Measurements from ENCODE around the gene HECTD3.

The HECTD3 gene

GRCh38 chr1:45008516-45008915 lies 2.6 kb downstream of the HECTD3 start:
- Histone ChIP-seq H2AFZ (ENCODE audit: low read depth, low read length) (no peak overlapping the region), H3K36me3 (ENCODE audit: control insufficient read depth in 1 of 2, insufficient read depth in 2 of 2, low read depth in 1 of 2, low read length in 2 of 2) (peaks cover 65% of the 10 kb centered on the region in 2 experiments), H3K4me1 (ENCODE audit: control insufficient read depth, insufficient read depth, low read depth, low read length) (peaks cover 20% of the 10 kb centered on the region), H3K14ac (ENCODE audit: low read length in 2 of 2) (no peak overlapping the region), H3K27me3 (ENCODE audit: control insufficient read depth in 1 of 2, insufficient read depth in 1 of 2, low read length in 2 of 2) (no peaks in the 10 kb centered on the region), H3K9me3 (ENCODE audit: control insufficient read depth, low read length) (no peaks in the 10 kb centered on the region), H3K79me1 (replicated peaks; ENCODE audit: low read length, poor library complexity, severe bottlenecking) (peaks cover 33% of the 10 kb centered on the region), H3K23ac (ENCODE audit: low read length in 2 of 2) (no peak overlapping the region), H2BK120ac (ENCODE audit: low read depth, low read length) (no peak overlapping the region), H2AK5ac (ENCODE audit: low read length, severe bottlenecking) (no peak overlapping the region), H3K27ac (ENCODE audit: low read length, poor library complexity, severe bottlenecking) (no peak overlapping the region), H3K4ac (ENCODE audit: low read depth in 1 of 2, low read length in 2 of 2) (no peak overlapping the region), H3K4me3 (ENCODE audit: insufficient read depth in 1 of 2, low read depth in 1 of 2, low read length in 2 of 2) (no peak overlapping the region), H3K4me2 (ENCODE audit: low read length, poor library complexity, severe bottlenecking) (no peak overlapping the region), H3K9ac (ENCODE audit: low read length) (no peak overlapping the region), H2BK5ac (ENCODE audit: low read depth, low read length, poor library complexity, severe bottlenecking) (no peak overlapping the region), H4K8ac (ENCODE audit: low read length) (no peak overlapping the region), H4K91ac (ENCODE audit: low read length) (no peak overlapping the region), H2BK12ac (ENCODE audit: low read length in 2 of 2) (no peak overlapping the region), H2BK15ac (ENCODE audit: low read depth, poor library complexity, severe bottlenecking) (no peak overlapping the region), H3K18ac (ENCODE audit: low read depth in 1 of 2, low read length in 2 of 2) (no peak overlapping the region)
- 97% methylated on average over 12 of the region's 12 CpGs for WGBS
- no peak for DNase-seq

DNA sequence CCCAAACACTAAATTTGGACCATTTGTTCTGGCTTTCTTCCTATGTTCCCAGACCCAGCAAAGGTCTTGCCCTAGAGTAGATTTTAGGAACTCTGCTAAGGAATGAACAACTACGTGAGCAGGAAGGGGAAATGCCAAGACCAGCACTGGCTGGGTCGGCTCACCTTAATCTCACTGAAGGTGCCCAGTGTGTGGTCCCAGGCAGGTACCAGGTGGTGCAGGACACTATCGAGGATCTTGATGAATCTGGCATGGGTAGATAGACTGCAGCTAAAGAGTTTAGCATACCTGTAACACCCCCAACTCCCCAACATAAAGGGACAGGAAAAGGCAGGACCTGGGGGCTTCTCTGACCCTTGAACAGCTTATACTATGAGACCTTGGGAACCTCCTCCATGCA lies 3.0 kb downstream of the HECTD3 start:
- H3K4me2 ChIP-seq (ENCODE audit: low read length, poor library complexity, severe bottlenecking) = no peak overlapping the region
- no peak overlapping the region for H4K8ac ChIP-seq (ENCODE audit: low read length)
- H3K9me3 ChIP-seq (ENCODE audit: control insufficient read depth, low read length) = no peaks in the 10 kb centered on the region
- no peak overlapping the region for H3K4ac ChIP-seq (ENCODE audit: low read depth in 1 of 2, low read length in 2 of 2)
- H3K4me3 ChIP-seq (ENCODE audit: insufficient read depth in 1 of 2, low read depth in 1 of 2, low read length in 2 of 2) = no peak overlapping the region
- H2BK5ac ChIP-seq (ENCODE audit: low read depth, low read length, poor library complexity, severe bottlenecking) = no peak overlapping the region
- H3K18ac ChIP-seq (ENCODE audit: low read depth in 1 of 2, low read length in 2 of 2) = no peak overlapping the region
- no peak overlapping the region for H3K23ac ChIP-seq (ENCODE audit: low read length in 2 of 2)
- no peaks in the 10 kb centered on the region for H3K27me3 ChIP-seq (ENCODE audit: control insufficient read depth in 1 of 2, insufficient read depth in 1 of 2, low read length in 2 of 2)
- no peak overlapping the region for H2BK120ac ChIP-seq (ENCODE audit: low read depth, low read length)
- H3K36me3 ChIP-seq (ENCODE audit: control insufficient read depth in 1 of 2, insufficient read depth in 2 of 2, low read depth in 1 of 2, low read length in 2 of 2) = peaks cover 67 to 68% of the 10 kb centered on the region in 2 experiments
- no peak for DNase-seq
- no peak overlapping the region for H2AK5ac ChIP-seq (ENCODE audit: low read length, severe bottlenecking)
- peaks cover 17% of the 10 kb centered on the region for H3K4me1 ChIP-seq (ENCODE audit: control insufficient read depth, insufficient read depth, low read depth, low read length)
- H2BK15ac ChIP-seq (ENCODE audit: low read depth, poor library complexity, severe bottlenecking) = no peak overlapping the region
- 99% methylated on average over 3 of the region's 3 CpGs for WGBS
- H3K79me1 ChIP-seq (replicated peaks; ENCODE audit: low read length, poor library complexity, severe bottlenecking) = peaks cover 31% of the 10 kb centered on the region
- H2BK12ac ChIP-seq (ENCODE audit: low read length in 2 of 2) = no peak overlapping the region
- no peak overlapping the region for H3K27ac ChIP-seq (ENCODE audit: low read length, poor library complexity, severe bottlenecking)
- no peak overlapping the region for H4K91ac ChIP-seq (ENCODE audit: low read length)
- H3K9ac ChIP-seq (ENCODE audit: low read length) = no peak overlapping the region
- H2AFZ ChIP-seq (ENCODE audit: low read depth, low read length) = no peak overlapping the region
- H3K14ac ChIP-seq (ENCODE audit: low read length in 2 of 2) = no peak overlapping the region

- H3K23ac ChIP-seq (ENCODE audit: low read length in 2 of 2) = no peak overlapping the region
- H3K18ac ChIP-seq (ENCODE audit: low read depth in 1 of 2, low read length in 2 of 2) = no peak overlapping the region
- DNase-seq = no peak
- no peak overlapping the region for H3K14ac ChIP-seq (ENCODE audit: low read length in 2 of 2)
- no peak overlapping the region for H2BK15ac ChIP-seq (ENCODE audit: low read depth, poor library complexity, severe bottlenecking)
- H2AK5ac ChIP-seq (ENCODE audit: low read length, severe bottlenecking) = no peak overlapping the region
- no peaks in the 10 kb centered on the region for H3K27me3 ChIP-seq (ENCODE audit: control insufficient read depth in 1 of 2, insufficient read depth in 1 of 2, low read length in 2 of 2)
- peaks cover 15% of the 10 kb centered on the region for H3K4me1 ChIP-seq (ENCODE audit: control insufficient read depth, insufficient read depth, low read depth, low read length)
- no peak overlapping the region for H3K4me2 ChIP-seq (ENCODE audit: low read length, poor library complexity, severe bottlenecking)
- H3K9ac ChIP-seq (ENCODE audit: low read length) = no peak overlapping the region
- no peak overlapping the region for H3K27ac ChIP-seq (ENCODE audit: low read length, poor library complexity, severe bottlenecking)
- WGBS = 84% methylated on average over 11 of the region's 11 CpGs
- no peak overlapping the region for H2BK120ac ChIP-seq (ENCODE audit: low read depth, low read length)
- H2BK5ac ChIP-seq (ENCODE audit: low read depth, low read length, poor library complexity, severe bottlenecking) = no peak overlapping the region
- peaks cover 31% of the 10 kb centered on the region for H3K79me1 ChIP-seq (replicated peaks; ENCODE audit: low read length, poor library complexity, severe bottlenecking)
- H3K4me3 ChIP-seq (ENCODE audit: insufficient read depth in 1 of 2, low read depth in 1 of 2, low read length in 2 of 2) = no peak overlapping the region
- no peak overlapping the region for H2BK12ac ChIP-seq (ENCODE audit: low read length in 2 of 2)
- H2AFZ ChIP-seq (ENCODE audit: low read depth, low read length) = no peak overlapping the region
- no peak overlapping the region for H4K8ac ChIP-seq (ENCODE audit: low read length)
- no peak overlapping the region for H4K91ac ChIP-seq (ENCODE audit: low read length)
- peaks cover 75 to 76% of the 10 kb centered on the region in 2 experiments for H3K36me3 ChIP-seq (ENCODE audit: control insufficient read depth in 1 of 2, insufficient read depth in 2 of 2, low read depth in 1 of 2, low read length in 2 of 2)
- H3K9me3 ChIP-seq (ENCODE audit: control insufficient read depth, low read length) = no peaks in the 10 kb centered on the region
- no peak overlapping the region for H3K4ac ChIP-seq (ENCODE audit: low read depth in 1 of 2, low read length in 2 of 2)
Measured at GRCh38 chr1:45007311-45007710, 3.8 kb downstream of the HECTD3 start.

- no peaks in the 10 kb centered on the region for H3K27me3 ChIP-seq (ENCODE audit: control insufficient read depth in 1 of 2, insufficient read depth in 1 of 2, low read length in 2 of 2)
- 91% methylated on average over 6 of the region's 6 CpGs for WGBS
- no peak overlapping the region for H3K18ac ChIP-seq (ENCODE audit: low read depth in 1 of 2, low read length in 2 of 2)
Measured at GRCh38 chr1:45005761-45006160, 5.4 kb downstream of the HECTD3 start.

More at GRCh38 chr1:45005761-45006160, 5.4 kb downstream of the HECTD3 start:
- no peak overlapping the region for H2BK5ac ChIP-seq (ENCODE audit: low read depth, low read length, poor library complexity, severe bottlenecking)
- no peak overlapping the region for H4K91ac ChIP-seq (ENCODE audit: low read length)
- H2AK5ac ChIP-seq (ENCODE audit: low read length, severe bottlenecking) = no peak overlapping the region
- peaks cover 82 to 90% of the 10 kb centered on the region in 2 experiments for H3K36me3 ChIP-seq (ENCODE audit: control insufficient read depth in 1 of 2, insufficient read depth in 2 of 2, low read depth in 1 of 2, low read length in 2 of 2)
- no peak overlapping the region for H2BK120ac ChIP-seq (ENCODE audit: low read depth, low read length)
- no peak overlapping the region for H2BK12ac ChIP-seq (ENCODE audit: low read length in 2 of 2)
- no peak overlapping the region for H3K14ac ChIP-seq (ENCODE audit: low read length in 2 of 2)
- H3K4ac ChIP-seq (ENCODE audit: low read depth in 1 of 2, low read length in 2 of 2) = no peak overlapping the region
- no peak overlapping the region for H3K23ac ChIP-seq (ENCODE audit: low read length in 2 of 2)
- H3K9ac ChIP-seq (ENCODE audit: low read length) = no peak overlapping the region
- peaks cover 12% of the 10 kb centered on the region for H3K4me1 ChIP-seq (ENCODE audit: control insufficient read depth, insufficient read depth, low read depth, low read length)
- no peak overlapping the region for H3K4me2 ChIP-seq (ENCODE audit: low read length, poor library complexity, severe bottlenecking)
- H4K8ac ChIP-seq (ENCODE audit: low read length) = no peak overlapping the region
- no peak for DNase-seq
- peaks cover 31% of the 10 kb centered on the region for H3K79me1 ChIP-seq (replicated peaks; ENCODE audit: low read length, poor library complexity, severe bottlenecking)
- H3K27ac ChIP-seq (ENCODE audit: low read length, poor library complexity, severe bottlenecking) = no peak overlapping the region
- H3K9me3 ChIP-seq (ENCODE audit: control insufficient read depth, low read length) = no peaks in the 10 kb centered on the region
- H3K4me3 ChIP-seq (ENCODE audit: insufficient read depth in 1 of 2, low read depth in 1 of 2, low read length in 2 of 2) = no peak overlapping the region
- H2AFZ ChIP-seq (ENCODE audit: low read depth, low read length) = no peak overlapping the region
- no peak overlapping the region for H2BK15ac ChIP-seq (ENCODE audit: low read depth, poor library complexity, severe bottlenecking)

Measured in mesenchymal stem cell (in vitro differentiated cells and primary cell).